GM21447 (cell line): Measurements from ENCODE around the gene COL18A1.
"Not testable (repeated sequence)": the region's sequence is repeated elsewhere in the genome, so short reads cannot be mapped to it uniquely, and the experiment has no call there.

ENCODE experiments used
- ATAC-seq: cut with Tn5 transposase; IDR thresholded peaks from one replicate; pipeline ENCODE4 v1.9.1; 2021; ENCODE audit not compliant: unreplicated experiment

Gene COL18A1

DNA sequence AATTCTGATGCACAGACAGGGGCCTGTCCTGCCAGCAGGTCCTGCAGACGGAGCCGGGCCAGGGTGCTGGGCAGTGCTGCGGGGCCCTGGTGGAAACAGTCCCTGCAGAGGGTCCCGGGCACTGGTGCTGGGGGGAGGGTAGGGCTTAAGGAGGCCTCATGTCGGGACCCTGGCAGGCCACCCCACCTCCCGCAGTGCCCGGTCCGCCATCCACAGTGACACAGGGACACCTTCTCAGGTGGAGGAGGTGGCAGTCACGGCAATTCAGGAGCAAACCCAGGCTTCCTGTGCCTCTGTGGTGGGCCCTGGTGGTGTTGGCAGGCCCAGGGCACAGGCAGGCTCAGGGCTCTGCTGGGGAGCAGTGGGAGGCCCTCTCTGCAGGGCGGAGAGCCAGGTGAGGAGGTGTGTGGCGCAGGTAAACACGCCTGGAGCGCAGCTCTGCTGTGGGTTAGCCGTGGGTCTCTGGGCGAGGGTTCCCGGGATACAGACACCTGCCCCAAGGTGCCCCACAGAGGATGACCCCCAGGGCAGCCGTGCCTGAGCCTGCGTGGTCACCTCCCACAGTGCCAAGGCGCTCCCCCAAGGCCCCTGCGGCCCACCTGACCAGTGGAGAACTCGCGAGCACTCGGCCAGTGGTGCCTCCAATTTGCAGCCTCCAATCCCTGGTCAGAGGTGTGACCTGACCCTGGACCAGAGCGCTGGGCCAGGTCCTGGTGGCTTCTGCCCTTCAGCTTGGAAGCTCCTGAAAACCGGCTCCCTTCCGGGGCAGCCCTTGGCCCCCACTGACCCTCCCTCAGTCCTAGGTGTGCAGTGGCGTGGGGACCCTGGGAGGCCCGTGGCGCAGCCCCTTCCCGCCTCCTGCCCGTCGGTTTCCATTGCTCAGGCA is 19.2 kb downstream of the COL18A1 start:
- no peak for ATAC-seq

- ATAC-seq, result no peak
Measured at GRCh38 chr21:45424854-45425795, 20.2 kb downstream of the COL18A1 start.

DNA sequence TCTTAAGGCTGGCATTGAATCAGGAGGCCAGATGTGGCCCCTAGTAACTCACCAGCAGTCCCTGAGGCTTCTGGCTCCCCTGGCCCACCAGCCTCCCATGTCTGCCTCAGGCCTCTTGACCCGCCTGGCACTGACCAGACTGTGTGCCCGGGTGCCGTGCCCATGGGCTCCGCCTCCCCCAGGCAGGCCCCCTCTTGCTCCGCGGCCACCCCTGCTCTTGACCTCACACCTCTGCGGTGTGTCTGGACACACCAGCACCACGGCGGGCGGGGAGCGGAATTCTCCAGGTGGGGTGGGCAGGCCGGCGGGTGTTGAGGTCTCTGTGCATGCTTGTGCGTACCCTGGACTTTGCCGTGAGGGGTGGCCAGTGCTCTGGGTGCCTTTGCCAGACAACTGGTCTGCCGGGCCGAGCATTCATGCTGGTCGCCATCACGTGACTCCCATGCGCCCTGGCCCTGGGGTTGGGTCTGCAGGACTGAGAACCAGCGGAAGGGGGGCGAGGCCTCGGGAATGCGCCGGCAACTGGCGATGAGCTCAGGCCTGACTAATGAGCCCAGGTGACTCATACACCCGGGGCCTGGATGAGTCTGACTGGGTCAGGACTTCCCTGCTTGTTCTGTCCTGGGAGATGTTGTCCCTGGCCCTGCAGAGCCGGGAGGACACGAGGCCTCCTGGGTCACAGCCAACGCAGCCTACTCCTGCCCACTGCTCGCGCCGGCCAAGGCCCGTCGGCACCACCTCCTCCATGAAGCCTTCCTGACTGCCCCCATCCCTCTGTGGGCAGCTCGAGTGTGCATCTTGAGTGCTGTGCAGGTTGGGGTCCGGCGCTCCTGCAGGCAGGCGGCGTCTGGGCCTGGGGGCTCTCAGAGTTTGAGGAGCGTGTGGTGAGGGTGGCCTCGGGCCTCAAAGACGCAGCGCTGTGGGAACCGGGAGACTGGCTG is 22.6 kb downstream of the COL18A1 start:
- no peak for ATAC-seq

GRCh38 chr21:45428534-45428933 is 23.6 kb downstream of the COL18A1 start:
- ATAC-seq, result no peak

DNA sequence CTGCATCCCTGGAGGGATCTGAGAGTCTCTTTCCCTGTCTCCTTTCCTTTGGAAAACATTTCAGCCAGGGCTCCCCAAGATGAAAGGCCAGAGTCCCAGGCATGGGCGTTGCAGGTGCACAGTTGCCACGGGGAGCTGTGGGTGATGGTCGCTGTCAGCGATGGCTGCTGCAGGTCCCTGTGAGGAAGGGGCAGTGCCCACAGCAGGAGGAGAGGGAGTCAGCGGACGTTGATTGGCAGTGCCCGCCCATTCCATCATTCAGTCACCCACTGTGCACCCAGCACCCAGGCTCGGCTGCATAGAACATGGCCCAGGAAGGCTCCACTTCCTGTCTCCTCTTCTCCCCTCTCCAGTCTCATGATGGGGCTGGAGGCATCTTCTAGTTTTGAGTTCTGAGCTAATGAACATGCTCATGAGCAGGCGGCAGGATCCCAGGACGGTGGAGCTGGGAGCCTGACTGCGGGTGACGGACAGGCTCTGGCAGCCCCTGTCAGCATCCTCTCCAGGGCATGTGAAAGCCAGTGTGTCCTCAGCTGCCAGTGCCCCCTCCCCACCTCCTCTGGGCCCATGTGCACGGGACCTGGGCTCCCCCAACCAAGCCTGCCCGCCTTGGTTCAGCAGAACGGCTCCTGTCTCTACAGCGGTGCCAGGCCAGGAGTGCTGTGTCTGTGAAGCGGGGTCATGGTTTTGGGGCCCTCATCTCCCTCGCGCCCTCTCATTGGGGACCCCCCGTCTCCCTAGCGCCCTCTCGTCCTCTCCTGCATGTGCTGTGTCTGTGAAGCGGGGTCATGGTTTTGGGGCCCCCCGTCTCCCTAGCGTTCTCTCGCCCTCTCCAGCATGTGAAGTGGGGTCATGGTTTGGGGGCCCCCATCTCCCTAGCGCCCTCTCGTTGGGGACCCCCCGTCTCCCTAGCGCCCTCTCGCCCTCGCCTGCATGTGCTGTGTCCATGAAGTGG is 24.5 kb downstream of the COL18A1 start:
- ATAC-seq, result no peak

- no peak for ATAC-seq
Measured at GRCh38 chr21:45430521-45431501, 25.8 kb downstream of the COL18A1 start.

DNA sequence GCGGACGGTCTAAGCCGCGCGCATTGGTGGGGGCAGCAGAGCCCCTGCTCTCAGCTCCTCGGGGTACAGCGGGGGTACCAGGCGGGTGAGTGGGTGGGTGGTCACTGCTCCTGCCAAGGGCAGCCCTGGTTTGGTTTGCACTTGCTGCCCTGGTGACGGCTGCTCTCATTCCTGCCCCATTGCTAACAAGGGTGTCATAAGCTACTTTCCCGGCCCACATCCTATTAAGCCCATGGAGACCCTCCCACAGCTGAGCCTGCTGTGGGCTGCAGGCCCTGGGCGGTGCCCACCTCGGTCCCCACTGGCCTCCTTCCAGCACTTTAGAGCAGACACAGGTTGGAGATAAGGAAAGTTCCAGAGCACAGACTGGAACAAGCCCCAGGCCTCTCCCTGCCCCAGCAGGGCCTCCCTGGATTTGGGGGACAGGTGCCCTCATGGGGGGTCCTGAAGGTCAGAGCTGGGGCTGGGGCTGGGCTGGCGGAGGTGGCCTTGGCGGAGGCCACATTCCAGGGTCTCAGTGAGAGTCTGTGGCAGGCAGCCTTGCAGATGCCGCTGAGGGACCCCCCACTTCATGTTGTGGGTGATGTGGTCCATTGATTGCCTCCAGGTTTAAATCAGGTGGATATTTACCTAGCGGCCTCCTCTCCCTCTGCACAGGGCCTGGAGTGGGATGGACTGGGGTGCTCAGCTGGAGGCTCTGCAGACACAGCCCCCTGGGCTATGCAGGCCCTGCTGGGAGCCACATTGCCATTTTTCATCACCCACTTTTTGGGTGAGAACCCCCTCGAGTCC is 27.0 kb downstream of the COL18A1 start:
- ATAC-seq, result no peak

DNA sequence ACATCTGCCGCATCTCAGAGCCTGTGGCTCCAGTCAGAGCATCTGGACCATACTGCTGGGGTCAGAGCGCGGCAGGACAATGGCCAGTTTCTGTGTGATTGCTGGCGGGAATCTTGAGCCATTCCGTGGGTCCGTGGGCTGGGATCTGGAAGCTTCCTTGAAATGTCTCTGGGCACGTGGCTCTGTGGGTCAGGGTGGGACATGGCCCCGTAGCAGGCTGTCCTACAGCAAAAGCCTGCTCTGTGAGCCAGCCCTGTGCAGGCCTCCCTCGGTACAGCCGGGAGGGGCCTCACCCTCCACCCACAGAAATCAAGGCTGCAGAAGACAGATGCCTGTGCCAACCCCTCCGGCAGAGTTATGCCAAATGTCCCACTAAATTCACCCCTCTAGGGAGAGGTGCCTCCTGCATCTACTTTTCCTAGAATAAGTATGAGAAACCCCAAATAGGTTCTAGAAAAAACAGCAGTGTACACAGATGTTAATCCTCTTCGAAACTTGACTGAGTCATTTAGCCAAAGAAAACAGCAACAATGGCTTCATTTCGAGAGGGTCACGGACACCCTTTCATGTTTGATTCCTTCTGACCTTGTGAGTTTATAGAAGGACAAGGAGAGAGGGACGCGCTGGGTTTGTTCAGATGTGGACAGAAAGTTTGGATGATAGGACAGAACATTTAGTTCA is 27.8 kb downstream of the COL18A1 start:
- no peak for ATAC-seq

GRCh38 chr21:45433301-45433700 is 28.3 kb downstream of the COL18A1 start:
- ATAC-seq, result no peak

- ATAC-seq, result no peak
Measured at GRCh38 chr21:45433911-45434644, 29.1 kb downstream of the COL18A1 start.

DNA sequence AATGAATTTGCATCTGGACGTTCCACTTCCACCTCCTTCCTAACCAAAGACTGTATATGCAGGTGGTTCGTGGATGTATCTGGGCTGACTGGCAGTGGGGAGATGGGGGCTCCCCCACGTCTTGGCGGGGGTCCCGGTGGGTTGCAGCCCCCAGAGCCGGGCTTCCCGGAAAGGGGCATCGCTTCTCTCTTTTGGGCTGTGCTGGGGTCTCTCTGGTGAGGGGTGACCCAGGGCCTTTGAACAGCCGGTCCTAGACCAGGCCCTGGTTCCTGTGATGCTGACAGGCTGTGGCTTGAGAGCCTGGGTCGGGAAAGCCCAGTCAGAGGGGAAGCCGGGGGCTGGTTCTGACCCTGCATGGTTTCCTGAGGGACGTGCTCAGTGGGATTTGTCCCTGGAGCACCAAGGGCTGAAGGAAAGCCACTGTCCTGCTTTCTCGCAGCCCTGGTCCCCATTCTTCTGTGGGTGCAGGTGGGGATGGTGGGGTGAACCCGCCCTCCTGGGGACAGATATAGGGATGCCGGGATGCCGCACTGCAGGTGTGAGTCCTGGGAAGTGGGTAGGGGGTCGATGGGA is 29.8 kb downstream of the COL18A1 start:
- no peak for ATAC-seq

- ATAC-seq, result no peak
Measured at GRCh38 chr21:45435405-45435981, 30.5 kb downstream of the COL18A1 start.

- ATAC-seq, result no peak
Measured at GRCh38 chr21:45436351-45437065, 31.5 kb downstream of the COL18A1 start.

GRCh38 chr21:45437844-45438243 is 32.9 kb downstream of the COL18A1 start:
- ATAC-seq, result not testable (repeated sequence)
